Body of pancreas (tissue), 4 donors: ENCODE results near the gene TEX48.

Source experiments
- POLR2A ChIP-seq, 3 donors: fragments of 450-650 bp; IDR thresholded peaks; one replicate each; pipeline ENCODE4 v1.6.1; 2016; ENCODE audit warnings: antibody characterized with exemption in 3 of 3, mild to moderate bottlenecking in 2 of 3
- TF ChIP-seq, protein P1 (sequence below), 7 experiments: fragments of 450-650 bp in 4 of 7; fragments of 200-600 bp in 3 of 7; sonication (generic) in 3 of 7; IDR thresholded peaks; one replicate each; pipeline ENCODE4 v1.5.1; 2016 to 2019; ENCODE audit warnings: antibody characterized with exemption in 7 of 7

DNA sequence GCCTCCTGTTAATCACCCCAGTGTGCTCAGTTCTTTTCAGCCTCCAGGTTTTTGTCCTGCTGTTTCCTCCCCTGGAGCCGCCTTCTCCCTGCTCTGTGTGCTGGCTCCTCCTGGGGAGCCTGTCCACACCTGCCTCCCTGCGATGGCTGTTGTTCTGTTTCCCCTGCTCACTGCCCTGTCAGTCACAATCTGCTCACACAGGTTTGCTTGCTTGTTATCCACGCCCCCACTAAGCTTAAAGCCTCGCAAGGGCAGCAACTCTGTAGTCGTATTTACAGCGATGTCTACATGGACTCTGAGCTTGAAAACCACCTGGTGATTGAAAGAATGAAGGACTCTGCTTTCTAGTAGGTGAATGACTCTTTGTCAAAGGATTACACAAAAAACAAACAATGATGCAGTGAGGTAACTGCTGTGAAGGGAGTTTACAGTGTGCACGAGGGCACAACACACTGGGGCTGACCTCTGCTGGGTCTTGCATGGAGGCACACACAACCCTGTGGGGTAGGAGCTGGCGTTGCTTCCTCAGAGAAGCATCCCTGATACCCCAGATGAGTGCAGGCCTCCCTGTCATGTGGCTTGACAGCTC lies 39.6 kb upstream of the TEX48 start:
- TF ChIP-seq, protein P1, sequence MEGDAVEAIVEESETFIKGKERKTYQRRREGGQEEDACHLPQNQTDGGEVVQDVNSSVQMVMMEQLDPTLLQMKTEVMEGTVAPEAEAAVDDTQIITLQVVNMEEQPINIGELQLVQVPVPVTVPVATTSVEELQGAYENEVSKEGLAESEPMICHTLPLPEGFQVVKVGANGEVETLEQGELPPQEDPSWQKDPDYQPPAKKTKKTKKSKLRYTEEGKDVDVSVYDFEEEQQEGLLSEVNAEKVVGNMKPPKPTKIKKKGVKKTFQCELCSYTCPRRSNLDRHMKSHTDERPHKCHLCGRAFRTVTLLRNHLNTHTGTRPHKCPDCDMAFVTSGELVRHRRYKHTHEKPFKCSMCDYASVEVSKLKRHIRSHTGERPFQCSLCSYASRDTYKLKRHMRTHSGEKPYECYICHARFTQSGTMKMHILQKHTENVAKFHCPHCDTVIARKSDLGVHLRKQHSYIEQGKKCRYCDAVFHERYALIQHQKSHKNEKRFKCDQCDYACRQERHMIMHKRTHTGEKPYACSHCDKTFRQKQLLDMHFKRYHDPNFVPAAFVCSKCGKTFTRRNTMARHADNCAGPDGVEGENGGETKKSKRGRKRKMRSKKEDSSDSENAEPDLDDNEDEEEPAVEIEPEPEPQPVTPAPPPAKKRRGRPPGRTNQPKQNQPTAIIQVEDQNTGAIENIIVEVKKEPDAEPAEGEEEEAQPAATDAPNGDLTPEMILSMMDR (IDR thresholded peaks at IDR 0.05), result no peak
- TF ChIP-seq POLR2A (IDR thresholded peaks at IDR 0.05), result no peak
